GM21723 (cell line): ENCODE data around the gene TAF11L10.
"Not testable (repeated sequence)": the region's sequence is repeated elsewhere in the genome, so short reads cannot be mapped to it uniquely, and the experiment has no call there.

ENCODE experiments used
- ATAC-seq: cut with Tn5 transposase; IDR thresholded peaks from one replicate; pipeline ENCODE4 v1.9.1; 2021; ENCODE audit warnings: mild to moderate bottlenecking, moderate library complexity; ENCODE audit not compliant: unreplicated experiment

The TAF11L10 gene

DNA sequence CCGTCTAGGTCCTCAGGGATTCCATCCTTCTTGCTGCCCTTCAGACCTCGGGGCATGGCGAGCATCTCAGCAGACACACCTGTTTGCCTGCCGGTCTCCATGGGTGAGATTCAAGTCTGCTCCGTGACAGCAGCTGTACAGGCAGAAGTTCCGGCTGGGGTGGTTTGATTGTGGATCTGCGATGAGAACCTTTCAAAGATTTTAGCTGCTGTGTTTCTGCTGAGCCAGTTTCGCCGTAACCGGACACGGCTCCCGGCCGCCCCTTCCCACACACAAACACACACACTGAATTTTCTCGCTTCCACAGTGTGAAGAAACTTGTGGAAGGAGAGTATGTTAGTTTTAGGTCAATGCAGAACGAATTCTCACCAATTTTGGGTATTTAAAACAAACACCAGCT lies at the start of gene TAF11L10:
TAF11L10 (minus strand) TSS at position 101 of the 400 bp plus-strand sequence.
- ATAC-seq, result not testable (repeated sequence)

DNA sequence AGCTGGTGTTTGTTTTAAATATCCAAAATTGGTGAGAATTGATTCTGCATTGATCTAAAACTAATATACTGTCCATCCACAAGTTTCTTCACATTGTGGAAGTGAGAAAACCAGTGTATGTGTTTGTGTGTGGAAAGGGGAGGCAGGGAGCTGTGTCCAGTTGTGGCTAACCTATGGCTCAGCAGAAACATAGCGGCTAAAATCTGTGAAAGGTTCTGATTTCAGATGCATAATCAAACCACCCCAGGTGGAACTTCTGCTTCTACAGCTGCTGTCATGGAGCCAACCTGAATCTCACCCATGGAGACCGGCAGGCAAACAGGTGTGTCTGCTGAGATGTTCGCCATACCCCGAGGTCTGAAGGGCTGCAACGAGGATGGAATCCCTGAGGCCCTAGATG lies 36.5 kb upstream of the TAF11L10 start, which contains the start of gene TAF11L14:
TAF11L14 (plus strand) TSS at position 301 of the 400 bp plus-strand sequence.
- ATAC-seq, result no peak

DNA sequence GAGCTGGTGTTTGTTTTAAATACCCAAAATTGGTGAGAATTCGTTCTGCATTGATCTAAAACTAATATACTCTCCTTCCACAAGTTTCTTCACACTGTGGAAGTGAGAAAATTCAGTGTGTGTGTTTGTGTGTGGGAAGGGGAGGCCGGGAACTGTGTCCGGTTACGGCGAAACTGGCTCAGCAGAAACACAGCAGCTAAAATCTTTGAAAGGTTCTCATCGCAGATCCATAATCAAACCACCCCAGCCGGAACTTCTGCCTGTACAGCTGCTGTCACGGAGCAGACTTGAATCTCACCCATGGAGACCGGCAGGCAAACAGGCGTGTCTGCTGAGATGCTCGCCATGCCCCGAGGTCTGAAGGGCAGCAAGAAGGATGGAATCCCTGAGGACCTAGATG lies 34.2 kb upstream of the TAF11L10 start, which contains the start of gene TAF11L13:
TAF11L13 (plus strand) TSS at position 301 of the 400 bp plus-strand sequence.
- not testable (repeated sequence) for ATAC-seq

DNA sequence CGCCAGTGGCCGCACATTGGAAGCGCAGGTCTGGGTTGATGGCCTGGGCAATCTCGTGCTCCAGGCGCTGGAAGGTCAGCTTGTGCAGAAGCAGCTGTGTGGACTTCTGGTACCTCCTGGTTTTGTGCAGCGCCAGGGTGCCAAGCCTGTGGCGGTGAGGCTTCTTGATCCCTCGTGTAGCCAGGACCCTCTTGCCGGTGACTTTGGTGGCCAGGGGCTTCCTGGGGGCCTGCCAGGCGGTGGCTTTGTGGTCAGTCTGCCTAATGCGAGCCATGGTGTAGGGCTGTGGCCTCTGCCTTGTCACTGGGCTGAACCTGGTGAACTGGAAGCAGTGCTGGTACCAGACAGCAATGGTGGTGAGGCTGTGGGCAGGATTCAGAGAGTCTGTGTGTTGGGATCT lies 28.1 kb upstream of the TAF11L10 start:
- ATAC-seq, result no peak

DNA sequence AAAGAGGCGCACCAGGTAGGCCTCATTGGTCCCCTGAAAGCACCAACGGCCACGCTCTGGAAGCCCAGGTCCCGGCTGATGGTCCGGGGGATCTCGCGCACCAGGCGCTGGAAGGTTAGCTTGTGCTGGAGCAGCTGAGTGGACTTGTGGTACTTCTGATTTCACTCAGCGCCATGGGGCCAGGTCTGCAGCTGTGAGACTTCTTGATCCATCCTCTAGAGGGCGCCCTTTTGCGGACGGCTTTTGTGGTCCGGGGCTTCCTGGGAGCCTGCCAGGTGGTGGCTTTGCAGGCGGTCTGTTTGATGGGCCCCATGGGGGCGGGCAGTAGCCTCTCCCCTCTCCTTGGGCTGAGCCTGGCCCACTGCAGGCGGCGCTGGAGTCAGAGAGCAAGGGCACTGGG lies 23.0 kb upstream of the TAF11L10 start:
- ATAC-seq, result no peak

DNA sequence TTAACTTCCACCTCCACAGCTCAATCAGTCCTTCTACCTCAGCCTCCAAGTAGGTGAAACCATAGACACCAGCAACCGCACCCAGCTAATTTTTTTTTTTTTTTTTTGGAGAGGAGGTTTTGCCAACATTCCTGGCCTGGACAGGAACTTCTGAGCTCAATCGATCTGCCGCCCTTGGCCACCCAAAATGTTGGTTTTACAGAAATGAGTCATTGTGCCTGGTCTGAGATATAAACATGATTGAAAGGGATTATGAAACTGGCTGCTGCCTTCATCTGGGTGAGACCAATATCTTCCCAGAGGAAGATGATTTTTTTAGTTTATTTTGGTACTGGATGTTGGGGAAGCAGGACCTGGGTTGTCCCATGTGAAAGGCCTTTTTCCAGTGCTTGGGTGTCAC lies 21.7 kb upstream of the TAF11L10 start:
- ATAC-seq, result no peak

DNA sequence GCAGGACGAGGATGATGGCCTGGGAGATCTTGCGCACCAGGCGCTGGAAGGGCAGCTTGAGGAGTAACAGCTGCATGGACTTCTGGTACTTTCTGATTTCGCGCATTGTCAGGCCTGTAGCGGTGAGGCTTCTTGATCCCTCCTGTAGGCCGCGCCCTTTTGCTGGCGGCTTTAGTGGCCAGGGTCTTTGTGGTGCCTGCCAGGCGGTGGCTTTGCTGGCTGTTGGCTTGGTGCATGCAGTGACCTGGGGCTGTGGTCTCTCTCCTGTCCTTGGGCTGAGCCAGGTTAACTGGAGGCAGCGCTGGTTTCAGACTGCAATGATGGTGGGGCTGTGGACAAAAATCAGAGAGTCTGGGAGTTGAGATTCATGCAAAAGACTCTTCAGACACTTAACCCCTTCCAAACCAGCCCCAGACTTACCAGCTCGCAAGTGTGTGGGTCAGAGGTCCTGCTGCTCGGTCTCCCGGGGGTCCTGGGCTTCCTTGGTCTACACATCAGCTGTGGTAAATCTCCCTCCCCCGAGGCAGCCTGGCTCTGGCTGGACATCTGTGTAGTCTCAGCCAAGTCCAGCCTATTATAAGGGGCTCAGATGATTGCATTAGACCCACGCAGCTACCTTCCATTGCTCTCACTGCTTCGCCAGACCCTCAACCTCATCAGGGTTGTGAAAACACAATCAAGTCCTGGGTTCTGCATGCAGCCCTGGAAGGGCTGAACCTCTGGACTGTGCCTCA lies 17.4 kb upstream of the TAF11L10 start:
- no peak for ATAC-seq

DNA sequence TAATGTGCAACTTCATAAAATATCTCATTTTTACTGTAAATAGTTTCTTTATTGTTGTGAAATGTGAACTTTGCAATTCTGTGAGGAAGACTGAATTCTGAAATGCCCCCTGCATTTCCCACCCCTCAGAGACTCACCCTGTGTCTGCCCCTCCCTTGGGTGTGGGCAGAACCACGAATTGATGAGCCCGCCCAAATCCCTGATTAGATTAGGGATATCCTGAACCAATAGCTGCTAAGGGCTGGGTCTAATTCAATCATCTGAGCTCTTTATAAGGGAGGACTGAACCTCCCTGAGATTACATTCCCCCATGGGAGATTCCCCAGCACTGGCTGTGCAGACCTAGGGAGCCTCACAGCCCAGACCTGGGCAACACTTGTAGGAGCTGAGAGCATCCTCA lies 12.5 kb upstream of the TAF11L10 start, which contains the start of gene TAF11L12:
TAF11L12 (plus strand) TSS at position 301 of the 400 bp plus-strand sequence.
- ATAC-seq, result not testable (repeated sequence)

DNA sequence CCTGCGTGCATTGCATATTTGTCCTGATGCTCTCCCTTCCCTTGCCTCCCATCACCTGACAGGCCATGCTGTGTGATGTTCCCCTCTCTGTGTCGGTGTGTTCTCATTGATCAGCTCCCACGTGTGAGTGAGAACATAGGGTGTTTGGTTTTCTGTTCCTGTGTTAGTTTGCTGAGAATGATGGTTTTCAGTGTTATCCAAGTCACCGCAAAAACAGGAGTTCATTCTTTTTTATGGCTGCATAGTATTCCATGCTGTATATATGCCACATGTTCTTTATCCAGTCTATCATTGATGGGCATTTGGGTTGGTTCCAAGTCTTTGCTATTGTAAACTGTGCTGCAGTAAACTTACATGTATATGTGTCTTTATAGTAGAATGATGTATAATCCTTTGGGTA lies 9.8 kb upstream of the TAF11L10 start:
- not testable (repeated sequence) for ATAC-seq

DNA sequence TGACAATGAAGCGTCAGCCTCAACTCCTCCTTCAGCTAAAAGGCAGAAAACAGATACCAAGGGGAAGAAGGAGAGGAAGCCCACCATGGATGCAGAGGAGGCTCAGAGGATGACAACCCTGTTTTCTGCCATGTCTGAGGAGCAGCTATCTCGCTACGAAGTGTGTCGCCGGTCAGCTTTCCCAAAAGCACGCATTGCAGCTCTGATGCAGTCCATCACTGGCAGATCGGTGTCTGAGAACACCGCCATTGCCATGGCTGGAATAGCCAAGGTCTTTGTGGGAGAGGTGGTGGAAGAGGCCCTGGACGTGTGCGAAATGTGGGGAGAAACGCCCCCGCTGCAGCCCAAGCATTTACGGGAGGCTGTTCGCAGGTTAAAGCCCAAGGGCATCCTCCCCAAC lies 7.3 kb upstream of the TAF11L10 start:
- ATAC-seq, result no peak

DNA sequence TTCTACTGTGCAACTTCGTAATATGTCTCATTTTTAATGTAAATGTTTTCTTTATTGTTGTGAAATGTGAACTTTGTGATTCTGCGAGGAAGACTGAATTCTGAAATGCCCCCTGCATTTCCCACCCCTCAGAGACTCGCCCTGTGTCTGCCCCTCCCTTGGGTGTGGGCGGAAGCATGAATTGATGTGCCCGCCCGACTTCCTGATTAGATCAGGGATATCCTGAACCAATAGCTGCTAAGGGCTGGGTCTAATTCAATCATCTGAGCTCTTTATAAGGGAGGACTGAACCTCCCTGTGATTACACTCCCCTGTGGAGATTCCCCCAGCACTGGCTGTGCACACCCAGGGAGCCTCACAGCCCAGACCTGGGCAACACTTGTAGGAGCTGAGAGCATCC lies 6.3 kb upstream of the TAF11L10 start, which contains the start of gene TAF11L11:
TAF11L11 (plus strand) TSS at position 304 of the 400 bp plus-strand sequence.
- ATAC-seq, result not testable (repeated sequence)

DNA sequence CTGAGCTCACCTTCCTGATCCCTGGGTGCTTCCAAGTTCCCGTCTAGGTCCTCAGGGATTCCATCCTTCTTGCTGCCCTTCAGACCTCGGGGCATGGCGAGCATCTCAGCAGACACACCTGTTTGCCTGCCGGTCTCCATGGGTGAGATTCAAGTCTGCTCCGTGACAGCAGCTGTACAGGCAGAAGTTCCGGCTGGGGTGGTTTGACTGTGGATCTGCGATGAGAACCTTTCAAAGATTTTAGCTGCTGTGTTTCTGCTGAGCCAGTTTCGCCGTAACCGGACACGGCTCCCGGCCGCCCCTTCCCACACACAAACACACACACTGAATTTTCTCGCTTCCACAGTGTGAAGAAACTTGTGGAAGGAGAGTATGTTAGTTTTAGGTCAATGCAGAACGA lies 3.4 kb downstream of the TAF11L10 start, which contains the start of gene TAF11L9:
TAF11L9 (minus strand) TSS at position 140 of the 400 bp plus-strand sequence.
- ATAC-seq, result not testable (repeated sequence)

DNA sequence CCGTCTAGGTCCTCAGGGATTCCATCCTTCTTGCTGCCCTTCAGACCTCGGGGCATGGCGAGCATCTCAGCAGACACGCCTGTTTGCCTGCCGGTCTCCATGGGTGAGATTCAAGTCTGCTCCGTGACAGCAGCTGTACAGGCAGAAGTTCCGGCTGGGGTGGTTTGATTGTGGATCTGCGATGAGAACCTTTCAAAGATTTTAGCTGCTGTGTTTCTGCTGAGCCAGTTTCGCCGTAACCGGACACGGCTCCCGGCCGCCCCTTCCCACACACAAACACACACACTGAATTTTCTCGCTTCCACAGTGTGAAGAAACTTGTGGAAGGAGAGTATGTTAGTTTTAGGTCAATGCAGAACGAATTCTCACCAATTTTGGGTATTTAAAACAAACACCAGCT lies 6.8 kb downstream of the TAF11L10 start, which contains the start of gene TAF11L8:
TAF11L8 (minus strand) TSS at position 101 of the 400 bp plus-strand sequence.
- ATAC-seq, result not testable (repeated sequence)

DNA sequence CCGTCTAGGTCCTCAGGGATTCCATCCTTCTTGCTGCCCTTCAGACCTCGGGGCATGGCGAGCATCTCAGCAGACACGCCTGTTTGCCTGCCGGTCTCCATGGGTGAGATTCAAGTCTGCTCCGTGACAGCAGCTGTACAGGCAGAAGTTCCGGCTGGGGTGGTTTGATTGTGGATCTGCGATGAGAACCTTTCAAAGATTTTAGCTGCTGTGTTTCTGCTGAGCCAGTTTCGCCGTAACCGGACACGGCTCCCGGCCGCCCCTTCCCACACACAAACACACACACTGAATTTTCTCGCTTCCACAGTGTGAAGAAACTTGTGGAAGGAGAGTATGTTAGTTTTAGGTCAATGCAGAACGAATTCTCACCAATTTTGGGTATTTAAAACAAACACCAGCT lies 12.0 kb downstream of the TAF11L10 start, which contains the start of gene TAF11L7:
TAF11L7 (minus strand) TSS at position 101 of the 400 bp plus-strand sequence.
- ATAC-seq, result not testable (repeated sequence)
